Mesendoderm (in vitro differentiated cells): ENCODE measurements around the gene PDCD2L.
"Not testable (repeated sequence)": the region's sequence is repeated elsewhere in the genome, so short reads cannot be mapped to it uniquely, and the experiment has no call there.

ENCODE experiments used
- DNase-seq: peaks from one replicate; pipeline ENCODE4 v3.0.0; 2013
- H2AK5ac ChIP-seq: 2 replicates; pipeline ENCODE4 v1.6.1; 2013; ENCODE audit warnings: low read length, inconsistent platforms
- H2BK120ac ChIP-seq: 2 replicates; pipeline ENCODE4 v1.6.1; 2013; ENCODE audit warnings: low read depth, mild to moderate bottlenecking, low read length, moderate library complexity, mixed read lengths
- H2BK15ac ChIP-seq: replicated peaks from 2 replicates; pipeline ENCODE4 v1.6.1; 2013; ENCODE audit warnings: low read depth, mild to moderate bottlenecking, moderate library complexity
- H2BK5ac ChIP-seq: 2 replicates; pipeline ENCODE4 v1.6.1; 2013; ENCODE audit warnings: low read length, inconsistent platforms
- H3K18ac ChIP-seq: 2 replicates; pipeline ENCODE4 v1.6.1; 2013; ENCODE audit warnings: mild to moderate bottlenecking, low read length, mixed read lengths
- H3K23ac ChIP-seq: one replicate; pipeline ENCODE4 v1.6.1; 2013; ENCODE audit warnings: low read length
- H3K27ac ChIP-seq: 2 replicates; pipeline ENCODE4 v1.5.1; 2013; ENCODE audit warnings: low read depth, mild to moderate bottlenecking, inconsistent platforms, low read length, moderate library complexity
- H3K27me3 ChIP-seq: 2 replicates; pipeline ENCODE4 v1.6.1; 2013; ENCODE audit warnings: low read length, control low read depth, mild to moderate bottlenecking, inconsistent platforms; ENCODE audit not compliant: insufficient read depth, poor library complexity
- H3K36me3 ChIP-seq: 2 replicates; pipeline ENCODE4 v1.6.1; 2013; ENCODE audit warnings: low read length, inconsistent platforms; ENCODE audit not compliant: control insufficient read depth, insufficient read depth
- H3K4ac ChIP-seq: one replicate; pipeline ENCODE4 v1.6.1; 2013; ENCODE audit warnings: low read depth, mild to moderate bottlenecking, low read length, moderate library complexity
- H3K4me1 ChIP-seq: 2 replicates; pipeline ENCODE4 v1.6.1; 2013; ENCODE audit warnings: low read depth, low read length, inconsistent platforms; ENCODE audit not compliant: control insufficient read depth
- H3K4me2 ChIP-seq: 2 replicates; pipeline ENCODE4 v1.6.1; 2013; ENCODE audit warnings: low read length
- H3K4me3 ChIP-seq: 2 replicates; pipeline ENCODE4 v1.5.1; 2013; ENCODE audit warnings: mild to moderate bottlenecking, low read length
- H3K56ac ChIP-seq: one replicate; pipeline ENCODE4 v1.6.1; 2013; ENCODE audit warnings: low read length
- H3K79me1 ChIP-seq: 2 replicates; pipeline ENCODE4 v1.6.1; 2013; ENCODE audit warnings: low read length, inconsistent platforms
- H3K79me2 ChIP-seq: 2 replicates; pipeline ENCODE4 v1.6.1; 2013; ENCODE audit warnings: mild to moderate bottlenecking, low read length; ENCODE audit not compliant: control insufficient read depth, insufficient read depth
- H3K9ac ChIP-seq: 2 replicates; pipeline ENCODE4 v1.6.1; 2013; ENCODE audit warnings: low read length, inconsistent platforms
- H4K5ac ChIP-seq: one replicate; pipeline ENCODE4 v1.6.1; 2013; ENCODE audit warnings: low read length
- H4K8ac ChIP-seq: one replicate; pipeline ENCODE4 v1.6.1; 2013; ENCODE audit warnings: low read depth, mild to moderate bottlenecking, control low read depth, low read length, moderate library complexity
- WGBS: extraction: QIAGEN DNeasy Blood & Tissue Kit; methylation state at CpG from one replicate; pipeline ENCODE4 v1.1.7; 2013; ENCODE audit warnings: low lambda C conversion rate, missing lambda C conversion rate; ENCODE audit not compliant: insufficient coverage; ENCODE audit errors: extremely low coverage; 5-methylcytosine and 5-hydroxymethylcytosine counted together

The PDCD2L gene

DNA sequence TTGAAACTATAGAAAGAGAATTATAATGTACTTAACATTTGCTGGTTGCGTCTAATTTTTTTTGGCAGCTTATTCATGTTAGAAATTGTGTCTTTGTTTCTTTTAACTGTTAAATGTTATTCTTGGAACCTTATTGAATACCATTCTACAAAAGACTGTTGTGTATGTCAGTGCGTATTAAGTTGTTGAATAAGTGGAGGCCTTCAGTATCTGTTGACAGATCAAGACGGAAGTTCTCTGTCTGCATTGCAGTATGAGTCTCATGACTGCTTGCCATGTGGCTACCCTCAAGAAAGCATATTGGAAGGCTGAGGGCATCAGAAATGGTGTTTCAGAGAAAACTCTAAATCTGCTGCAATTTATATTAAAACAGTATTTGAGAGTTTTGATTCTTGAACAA is 32.5 kb downstream of the PDCD2L start:
- no peak overlapping the region for H2AK5ac ChIP-seq
- H3K27ac ChIP-seq, result no peak overlapping the region

DNA sequence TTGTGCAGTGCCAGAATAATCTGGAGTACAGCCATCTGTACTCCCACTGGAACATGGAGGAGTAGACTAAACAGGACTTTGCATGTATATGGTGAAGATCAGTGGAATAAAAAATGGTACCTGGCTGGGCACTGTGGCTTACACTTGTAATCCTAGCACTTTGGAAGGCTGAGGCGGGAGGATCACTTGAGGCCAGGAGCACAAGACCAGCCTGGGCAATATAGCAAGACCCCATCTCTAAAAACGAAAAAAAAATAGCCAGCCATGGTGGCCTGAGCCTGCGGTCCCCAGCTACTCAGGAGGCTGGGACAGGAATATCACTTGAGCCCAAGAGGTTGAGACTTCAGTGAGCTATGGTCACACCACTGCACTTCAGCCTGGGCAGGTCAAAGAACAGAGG is 44.0 kb downstream of the PDCD2L start:
- Histone ChIP-seq H2BK120ac (no peak overlapping the region), H2BK15ac (no peak overlapping the region), H3K79me1 (peaks cover 3% of the 10 kb centered on the region), H3K27me3 (no peaks in the 10 kb centered on the region), H3K23ac (no peak overlapping the region), H3K27ac (no peak overlapping the region), H3K4me1 (no peaks in the 10 kb centered on the region), H3K36me3 (peaks cover 10% of the 10 kb centered on the region), H3K4me2 (no peak overlapping the region), H3K56ac (no peak overlapping the region), H3K18ac (no peak overlapping the region), H2AK5ac (no peak overlapping the region), H3K4me3 (no peak overlapping the region), H4K5ac (no peak overlapping the region), H2BK5ac (no peak overlapping the region), H3K4ac (no peak overlapping the region), H3K79me2 (no peaks in the 10 kb centered on the region), H4K8ac (no peak overlapping the region), H3K9ac (no peak overlapping the region)
- no CpG with 5 or more reads among the region's 3 CpGs for WGBS
- DNase-seq, result no peak

More for the DNA sequence above, 32.5 kb downstream of the PDCD2L start:
- Histone ChIP-seq H2BK15ac (no peak overlapping the region), H3K4me2 (no peak overlapping the region), H2BK5ac (no peak overlapping the region), H4K8ac (no peak overlapping the region), H3K56ac (no peak overlapping the region), H3K4me1 (no peaks in the 10 kb centered on the region), H3K36me3 (peaks cover 1% of the 10 kb centered on the region), H4K5ac (no peak overlapping the region), H2BK120ac (no peak overlapping the region), H3K9ac (no peak overlapping the region), H3K79me1 (peaks cover 8% of the 10 kb centered on the region), H3K4me3 (no peak overlapping the region), H3K27me3 (no peaks in the 10 kb centered on the region), H3K4ac (no peak overlapping the region), H3K79me2 (peaks cover 28% of the 10 kb centered on the region), H3K23ac (no peak overlapping the region), H3K18ac (no peak overlapping the region)
- no peak for DNase-seq
- no CpG with 5 or more reads among the region's 3 CpGs for WGBS

DNA sequence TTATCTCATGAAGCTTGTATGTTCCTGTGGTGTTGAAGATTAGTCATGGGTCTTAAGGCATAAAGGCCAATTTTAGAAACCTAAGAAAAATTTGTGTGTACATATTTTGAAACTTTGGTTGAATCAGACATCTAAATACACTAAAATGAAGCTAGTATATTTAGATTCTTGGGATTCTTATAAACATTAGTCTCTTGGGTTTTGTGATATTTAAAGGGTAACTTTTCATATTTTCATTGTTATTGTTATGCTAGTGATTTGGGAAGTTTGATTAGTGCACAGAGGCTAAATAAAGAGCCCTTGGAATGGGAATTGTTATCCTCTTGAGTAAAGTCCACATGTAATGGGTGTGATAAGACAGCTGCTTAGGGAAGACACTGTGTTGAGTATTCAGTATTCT is 48.5 kb downstream of the PDCD2L start:
- no peak overlapping the region for H2BK5ac ChIP-seq
- no peak overlapping the region for H3K9ac ChIP-seq
- no peaks in the 10 kb centered on the region for H3K27me3 ChIP-seq
- no peaks in the 10 kb centered on the region for H3K79me2 ChIP-seq
- H3K4ac ChIP-seq, result no peak overlapping the region
- H3K27ac ChIP-seq, result no peak overlapping the region
- no peak overlapping the region for H2BK15ac ChIP-seq
- no peak for DNase-seq
- H3K4me3 ChIP-seq, result no peak overlapping the region
- H3K4me1 ChIP-seq, result no peaks in the 10 kb centered on the region
- H3K18ac ChIP-seq, result no peak overlapping the region
- H3K4me2 ChIP-seq, result no peak overlapping the region
- peaks cover 3% of the 10 kb centered on the region for H3K79me1 ChIP-seq
- no peak overlapping the region for H4K5ac ChIP-seq
- H4K8ac ChIP-seq, result no peak overlapping the region
- no peak overlapping the region for H3K23ac ChIP-seq
- no peak overlapping the region for H2BK120ac ChIP-seq
- H2AK5ac ChIP-seq, result no peak overlapping the region
- H3K56ac ChIP-seq, result no peak overlapping the region
- H3K36me3 ChIP-seq, result peaks cover 8% of the 10 kb centered on the region

DNA sequence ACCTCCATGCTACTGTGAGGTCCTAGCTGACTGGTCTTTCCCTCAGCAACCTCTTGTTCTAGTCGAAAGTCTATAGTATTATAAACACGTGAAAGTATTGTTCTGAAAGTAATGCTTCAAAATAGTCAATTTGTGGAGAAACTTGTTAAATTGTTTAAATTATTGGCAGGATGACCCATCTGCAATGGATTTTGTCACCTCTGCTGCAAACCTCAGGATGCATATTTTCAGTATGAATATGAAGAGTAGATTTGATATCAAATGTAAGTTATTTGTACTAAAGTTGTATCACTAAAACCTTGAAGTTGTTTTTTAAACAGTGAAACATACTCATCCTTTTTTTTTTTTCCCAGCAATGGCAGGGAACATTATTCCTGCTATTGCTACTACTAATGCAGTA is 49.9 kb downstream of the PDCD2L start:
- no peak overlapping the region for H3K4ac ChIP-seq
- no peaks in the 10 kb centered on the region for H3K27me3 ChIP-seq
- no peak overlapping the region for H2BK120ac ChIP-seq
- no peak overlapping the region for H3K56ac ChIP-seq
- no peak overlapping the region for H2AK5ac ChIP-seq
- H3K79me1 ChIP-seq, result peaks cover 3% of the 10 kb centered on the region
- H3K18ac ChIP-seq, result no peak overlapping the region
- H3K9ac ChIP-seq, result no peak overlapping the region
- H2BK5ac ChIP-seq, result no peak overlapping the region
- no peak overlapping the region for H4K5ac ChIP-seq
- no peak overlapping the region for H3K27ac ChIP-seq
- peaks cover 2% of the 10 kb centered on the region for H3K79me2 ChIP-seq
- H4K8ac ChIP-seq, result peak overlapping the region; percentile 56
- DNase-seq, result no peak
- H3K36me3 ChIP-seq, result peaks cover 10% of the 10 kb centered on the region
- H3K4me1 ChIP-seq, result no peaks in the 10 kb centered on the region
- no peak overlapping the region for H3K23ac ChIP-seq
- no peak overlapping the region for H3K4me2 ChIP-seq
- no peak overlapping the region for H2BK15ac ChIP-seq
- WGBS, result no CpG with 5 or more reads among the region's 2 CpGs
- H3K4me3 ChIP-seq, result no peak overlapping the region

DNA sequence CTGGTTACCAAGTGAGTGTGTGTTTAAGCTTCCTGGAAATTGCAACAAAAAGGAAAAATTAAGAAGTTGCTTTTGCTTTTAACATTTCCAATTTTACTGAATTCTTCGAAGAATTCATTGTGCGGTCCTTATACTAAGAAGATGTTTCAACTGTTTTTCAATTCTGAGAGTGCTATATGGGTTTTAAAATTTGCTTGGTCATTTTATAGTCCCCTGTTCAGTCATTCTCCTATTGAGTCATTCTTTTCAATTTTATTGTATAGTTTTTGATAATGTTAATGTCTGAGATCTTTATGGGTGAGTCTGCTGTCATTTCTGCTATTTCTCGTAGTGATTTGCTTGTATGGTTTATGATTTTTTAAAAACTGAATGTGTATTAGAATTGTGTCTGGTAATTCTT is 50.5 kb downstream of the PDCD2L start:
- peaks cover 13% of the 10 kb centered on the region for H3K36me3 ChIP-seq
- H3K56ac ChIP-seq, result no peak overlapping the region
- H3K4ac ChIP-seq, result no peak overlapping the region
- no peak for DNase-seq
- H3K79me2 ChIP-seq, result peaks cover 2% of the 10 kb centered on the region
- no peak overlapping the region for H3K4me3 ChIP-seq
- no peak overlapping the region for H3K4me2 ChIP-seq
- no peaks in the 10 kb centered on the region for H3K4me1 ChIP-seq
- H2AK5ac ChIP-seq, result no peak overlapping the region
- no peak overlapping the region for H4K5ac ChIP-seq
- H3K18ac ChIP-seq, result no peak overlapping the region
- no peak overlapping the region for H4K8ac ChIP-seq
- H2BK5ac ChIP-seq, result no peak overlapping the region
- H2BK120ac ChIP-seq, result no peak overlapping the region
- peaks cover 5% of the 10 kb centered on the region for H3K79me1 ChIP-seq
- H3K9ac ChIP-seq, result no peak overlapping the region
- no CpG with 5 or more reads among the region's 3 CpGs for WGBS
- no peak overlapping the region for H2BK15ac ChIP-seq
- no peaks in the 10 kb centered on the region for H3K27me3 ChIP-seq
- no peak overlapping the region for H3K27ac ChIP-seq
- no peak overlapping the region for H3K23ac ChIP-seq

DNA sequence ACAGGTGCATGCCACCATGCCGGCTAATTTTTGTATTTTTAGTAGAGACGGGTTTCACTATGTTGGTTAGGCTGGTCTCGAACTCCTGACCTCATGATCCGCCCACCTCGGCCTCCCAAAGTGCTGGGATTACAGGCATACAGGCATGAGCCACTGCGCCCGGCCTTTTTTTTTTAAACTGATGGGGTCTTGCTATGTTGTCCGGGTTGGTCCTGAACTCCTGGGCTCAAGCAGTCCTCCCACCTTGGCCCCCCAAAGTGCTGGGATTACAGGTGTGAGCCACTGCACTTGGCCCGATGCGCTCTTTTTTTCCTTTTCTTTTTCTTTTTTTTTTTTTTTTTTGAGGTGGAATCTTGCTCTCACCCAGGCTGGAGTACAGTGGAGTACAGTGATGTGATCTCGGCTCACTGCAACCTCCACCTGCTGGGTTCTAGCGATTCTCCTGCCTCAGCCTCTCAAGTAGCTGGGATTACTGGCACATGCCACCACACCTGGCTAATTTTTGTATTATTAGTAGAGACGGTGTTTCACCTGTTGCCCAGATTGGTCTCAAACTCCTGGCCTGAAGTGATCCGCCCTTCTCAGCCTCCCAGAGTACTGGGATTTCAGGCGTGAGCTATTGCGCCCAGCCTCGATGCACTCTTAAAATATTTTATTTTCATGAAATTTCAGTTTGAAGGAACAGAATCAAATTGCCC is 51.7 kb downstream of the PDCD2L start:
- WGBS, result no CpG with 5 or more reads among the region's 17 CpGs
- Histone ChIP-seq H3K36me3 (peaks cover 15% of the 10 kb centered on the region), H3K79me1 (peaks cover 11% of the 10 kb centered on the region)
- H3K23ac ChIP-seq, DNase-seq, H3K56ac ChIP-seq, H3K18ac ChIP-seq, H3K4me1 ChIP-seq, H3K4me3 ChIP-seq, H3K4ac ChIP-seq, H2AK5ac ChIP-seq, H4K5ac ChIP-seq, H3K27me3 ChIP-seq, H3K9ac ChIP-seq, H3K79me2 ChIP-seq, H4K8ac ChIP-seq, H2BK15ac ChIP-seq, H3K4me2 ChIP-seq, H2BK5ac ChIP-seq, H2BK120ac ChIP-seq, H3K27ac ChIP-seq: not testable (repeated sequence)
